SIG-M5 treated with dmso at 0.1 percent for 504 hours (cell line): ENCODE results near the gene FHIT.

Experiments used
- DNase-seq: peaks from one replicate; lab custom pipeline; 2025; ENCODE audit not compliant: unreplicated experiment; lab: John Stamatoyannopoulos, UW

The FHIT gene

DNA sequence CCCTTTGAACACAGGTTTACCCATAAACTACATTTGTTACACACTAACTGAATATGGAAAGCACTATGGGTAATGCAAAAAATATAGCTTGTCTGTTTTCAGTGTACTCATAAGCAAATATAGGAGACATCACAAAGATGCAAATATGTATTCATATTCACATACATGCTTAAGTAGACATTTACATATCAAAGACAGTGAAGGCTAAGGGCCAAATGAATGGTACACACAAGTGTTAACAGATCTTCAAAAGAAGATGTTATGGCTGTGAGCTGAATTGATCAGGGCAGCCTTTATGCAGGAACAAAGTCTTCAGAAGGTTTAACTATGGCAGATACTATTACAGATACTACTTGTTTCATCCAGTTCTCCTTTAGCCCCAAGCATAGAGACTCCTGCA, 384.1 kb downstream of the FHIT start:
- no peak for DNase-seq

DNA sequence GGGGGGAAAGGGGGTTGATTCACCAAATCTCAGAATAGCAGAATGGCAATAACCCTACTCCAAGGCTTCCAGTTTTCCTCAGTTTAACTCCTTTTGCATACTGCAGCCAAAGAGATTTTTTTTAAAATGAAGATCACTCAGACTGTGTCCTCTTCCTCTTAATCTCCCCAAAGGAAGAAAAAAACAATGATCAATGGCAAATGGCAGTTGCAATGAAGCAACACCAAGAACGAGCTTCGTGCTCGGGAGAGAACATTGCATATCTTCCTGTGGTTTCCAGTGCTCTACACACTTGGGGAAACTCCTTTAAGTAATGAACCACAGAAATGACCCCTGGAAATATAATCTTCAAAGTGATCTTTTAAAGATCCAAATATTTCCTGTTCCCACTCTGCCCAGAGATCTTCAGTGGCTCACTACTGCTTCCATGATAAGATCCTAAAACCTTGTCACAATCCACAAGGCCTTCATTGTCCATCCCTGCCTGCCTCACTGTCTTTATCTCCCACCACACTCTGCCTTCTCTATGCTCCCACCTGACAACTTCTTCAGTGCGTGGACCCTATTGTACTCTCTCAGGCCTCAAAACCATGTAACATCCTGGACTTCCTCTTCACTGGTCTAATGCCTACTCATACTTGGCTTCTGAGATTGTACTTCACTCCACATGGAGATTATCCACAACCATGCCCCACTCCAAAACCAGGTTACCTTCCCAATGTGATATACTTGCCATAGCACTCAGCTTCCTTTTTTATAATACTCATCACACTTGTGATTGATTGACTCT, 394.8 kb downstream of the FHIT start:
- peak; percentile 69 for DNase-seq

DNA sequence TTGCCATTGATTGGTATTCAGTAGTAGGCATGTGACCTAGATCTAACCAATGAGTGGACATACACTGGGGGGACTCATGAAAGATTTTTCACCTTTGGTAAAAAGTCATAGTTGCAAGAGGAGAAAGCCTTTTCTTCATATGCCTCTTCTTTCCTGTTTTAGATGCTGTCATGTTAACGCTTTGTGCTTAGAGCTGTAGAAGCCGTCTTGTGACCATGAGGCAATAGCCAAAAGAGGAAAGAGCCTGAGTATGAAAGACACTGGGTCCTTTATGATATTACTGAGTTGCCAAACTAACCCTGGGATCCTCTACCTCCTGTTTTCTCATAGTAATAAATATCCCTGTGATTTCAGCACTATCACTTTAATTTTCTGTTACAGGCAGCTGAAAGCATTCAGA, 396.0 kb downstream of the FHIT start:
- peak; percentile 60 for DNase-seq

DNA sequence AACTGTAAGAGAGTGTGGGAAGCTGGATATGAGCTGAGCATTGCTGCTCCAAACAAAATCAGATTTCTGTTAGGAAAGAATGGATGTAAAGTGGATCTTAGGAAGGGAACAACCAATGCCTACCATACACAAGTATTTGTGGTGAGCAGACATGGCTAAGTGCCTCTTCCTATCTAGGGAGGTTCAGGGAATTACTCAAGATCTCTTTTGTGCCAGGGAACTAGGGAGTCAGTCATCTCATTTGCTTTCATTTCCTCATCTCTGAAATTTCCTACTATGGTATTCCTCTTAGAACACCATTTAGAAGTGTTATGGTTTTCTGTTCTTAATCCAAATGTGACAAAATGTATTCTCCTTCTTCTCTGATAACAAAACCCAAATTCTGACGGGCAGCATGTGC, 396.5 kb downstream of the FHIT start:
- peak; percentile 51 for DNase-seq

DNA sequence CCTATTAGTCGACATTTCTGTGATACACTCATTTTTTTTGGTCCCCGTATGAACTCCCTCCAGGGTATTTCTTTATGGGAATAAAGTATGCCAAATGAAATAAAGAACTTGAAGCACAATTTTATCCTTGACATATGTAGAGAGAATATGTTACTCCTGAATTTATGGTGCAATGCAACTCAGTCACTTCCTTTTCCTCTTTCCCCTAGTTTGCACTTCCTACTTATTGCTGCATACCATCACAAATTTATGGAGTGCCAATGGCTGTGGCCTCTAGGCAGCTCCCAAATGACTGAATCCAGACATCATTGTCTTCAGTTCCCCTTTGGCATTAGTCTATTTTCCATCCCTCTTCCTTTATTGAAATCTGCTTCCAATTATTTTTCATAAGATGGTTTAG, 403.5 kb downstream of the FHIT start:
- no peak for DNase-seq

DNA sequence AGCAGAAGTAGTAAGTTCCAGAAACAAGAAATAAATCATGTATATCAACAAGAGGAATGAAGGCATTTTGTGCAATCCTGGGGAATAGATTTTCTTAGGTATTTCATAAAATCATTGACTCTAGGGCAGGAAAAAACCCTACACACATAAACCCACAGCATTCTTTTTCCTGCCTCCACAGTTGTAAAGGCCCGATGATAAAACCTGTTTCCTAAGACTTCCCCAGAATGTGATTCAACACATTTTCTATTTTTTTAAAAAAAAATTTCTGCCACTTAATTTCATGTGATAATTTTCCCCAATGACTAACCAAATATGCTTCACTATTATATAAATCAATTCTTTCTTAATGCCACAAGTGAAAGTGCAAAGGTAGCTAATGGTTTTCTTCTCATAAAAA, 407.0 kb downstream of the FHIT start:
- DNase-seq, result no peak

DNA sequence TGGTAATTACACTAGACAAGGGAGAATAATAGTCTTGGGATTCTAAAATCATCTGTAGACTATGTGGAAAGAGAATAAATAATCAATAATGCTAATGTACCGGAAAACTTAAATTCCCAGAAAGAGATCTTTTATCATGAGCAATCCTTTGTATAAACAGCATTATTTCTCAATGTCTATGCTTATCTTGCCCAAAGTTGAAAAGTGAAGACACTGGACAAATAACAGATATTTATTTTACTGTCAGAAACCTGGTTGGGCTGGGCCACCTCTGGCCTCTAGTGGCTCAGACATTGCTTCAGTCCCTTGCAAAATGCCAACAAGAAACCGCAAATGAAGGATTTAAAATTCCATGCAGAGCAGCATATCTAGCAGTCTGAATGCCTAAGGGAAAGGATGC, 409.9 kb downstream of the FHIT start:
- no peak for DNase-seq

DNA sequence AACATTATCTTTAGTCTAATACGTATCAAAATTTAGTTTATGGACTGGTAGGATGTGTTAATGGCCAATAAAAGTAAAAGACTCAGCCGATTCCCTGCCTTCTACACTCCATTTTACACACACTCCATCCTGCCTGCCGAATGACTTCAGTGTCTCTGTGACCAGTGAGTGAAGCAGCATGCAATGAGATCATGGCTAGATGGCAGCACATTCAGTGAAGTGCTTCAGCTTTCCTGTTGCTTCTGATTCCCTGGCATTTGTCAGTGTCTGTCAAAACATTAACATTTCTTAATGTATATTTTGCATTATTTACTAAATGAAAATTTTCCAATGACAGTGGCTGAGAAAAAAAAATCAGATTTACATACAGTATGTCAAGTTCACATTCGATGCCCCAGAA, 412.0 kb downstream of the FHIT start:
- no peak for DNase-seq

DNA sequence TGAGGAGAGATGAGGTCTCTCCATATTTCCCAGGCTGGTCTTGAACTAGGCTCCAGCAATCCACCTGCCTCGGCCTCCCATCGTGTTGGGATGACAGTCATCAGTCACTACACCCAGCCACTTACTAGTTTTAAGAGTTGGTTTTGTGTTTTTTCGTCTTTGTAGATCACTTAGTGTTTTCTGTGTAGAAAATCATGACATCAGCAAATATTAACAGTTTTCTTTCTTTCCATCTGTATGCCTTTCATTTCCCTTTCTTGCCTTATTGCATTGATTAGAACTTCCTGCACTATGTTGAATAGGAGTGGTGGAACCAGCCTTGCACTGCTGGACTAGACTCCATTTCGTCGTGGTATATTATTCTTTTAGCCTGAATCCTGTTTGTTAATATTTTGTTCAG, 415.5 kb downstream of the FHIT start:
- no peak for DNase-seq

DNA sequence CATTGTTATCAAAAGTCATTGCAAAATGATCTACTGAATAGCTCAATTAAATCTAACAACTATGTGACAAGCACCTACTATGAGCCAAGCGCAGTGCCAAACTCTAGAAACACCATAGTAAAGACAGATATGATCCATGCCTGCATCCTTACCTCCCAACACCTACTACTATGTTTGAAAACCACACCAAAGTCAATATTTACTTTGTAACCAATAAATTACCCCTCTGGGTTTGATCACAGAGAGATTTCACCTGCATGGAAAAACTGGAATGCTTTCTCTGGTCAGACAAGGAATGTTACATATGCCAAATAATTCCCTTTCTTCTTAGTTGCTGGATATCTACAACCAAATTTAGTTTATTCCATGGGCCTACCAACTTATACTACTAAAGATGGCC, 422.2 kb downstream of the FHIT start:
- no peak for DNase-seq

DNA sequence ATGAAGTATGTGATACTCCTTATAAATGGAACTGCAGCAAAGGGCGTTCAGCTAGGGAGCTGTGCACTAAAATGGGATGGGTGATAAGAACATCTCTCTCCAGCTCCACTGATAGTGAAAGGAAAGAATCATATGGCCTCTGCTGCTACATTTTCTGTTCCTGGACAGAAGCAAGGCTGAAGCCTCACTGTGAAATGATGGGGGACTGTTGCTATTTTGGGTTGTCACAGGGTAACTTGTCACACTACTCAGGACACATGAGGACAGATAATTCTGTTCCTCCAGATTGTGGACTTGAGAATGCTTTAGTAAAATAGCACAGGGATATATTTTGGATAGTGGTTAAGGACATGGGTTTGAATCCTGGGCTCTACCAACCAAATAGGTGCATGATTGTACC, 423.6 kb downstream of the FHIT start:
- no peak for DNase-seq

DNA sequence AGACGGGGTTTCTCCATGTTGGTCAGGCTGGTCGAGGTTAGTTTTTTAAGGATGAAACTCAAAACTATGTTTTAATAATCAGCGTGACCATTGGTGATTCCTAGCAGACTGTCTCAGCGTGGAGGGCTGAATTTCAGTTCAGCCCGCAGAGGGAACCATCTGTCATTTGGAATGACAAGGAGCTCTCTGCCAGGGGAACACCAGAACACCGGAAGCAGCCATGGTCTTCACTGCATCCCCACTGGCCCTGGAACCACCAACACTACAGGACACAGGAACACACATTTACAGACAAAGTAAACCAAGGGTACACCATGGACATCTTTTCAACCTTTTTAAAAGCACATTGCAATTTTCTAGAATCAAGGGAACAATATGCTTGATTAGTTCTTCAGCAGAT, 424.7 kb downstream of the FHIT start:
- DNase-seq, result no peak

DNA sequence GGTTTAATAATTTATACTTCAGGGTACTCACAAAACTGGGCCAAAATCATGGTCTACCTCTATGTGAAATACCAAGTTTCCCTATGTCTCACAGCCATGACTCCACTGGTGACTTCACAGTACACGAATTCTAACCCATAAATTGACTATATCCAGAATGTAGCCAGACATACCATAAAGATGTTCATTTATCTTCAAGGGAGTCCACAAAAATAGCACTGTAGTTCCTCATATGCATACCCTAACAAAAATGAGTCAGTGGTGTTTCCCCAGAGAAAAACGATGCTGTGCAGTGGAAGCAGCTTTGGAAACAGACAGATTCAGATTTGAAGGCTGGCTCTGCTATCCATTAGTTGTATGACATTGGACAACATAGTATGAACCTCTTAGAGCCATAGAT, 438.8 kb downstream of the FHIT start:
- no peak for DNase-seq

DNA sequence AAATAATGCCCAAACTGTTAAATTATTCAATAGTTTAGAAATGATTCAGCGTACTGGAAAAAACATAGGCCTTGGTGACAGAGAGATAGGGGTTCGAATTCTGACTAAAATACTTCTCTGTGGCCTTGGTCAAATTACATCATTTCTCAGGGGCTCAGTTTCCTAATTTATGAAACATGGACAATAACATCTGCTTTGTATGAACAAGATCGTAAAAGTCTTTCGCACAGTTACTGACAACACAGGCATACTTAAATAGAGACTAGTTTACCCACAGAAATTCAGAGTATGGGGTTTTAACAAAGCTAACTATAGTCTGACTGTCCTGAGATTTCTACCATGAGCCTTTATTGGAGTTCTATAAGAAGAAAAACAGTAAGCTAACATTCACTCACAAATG, 440.4 kb downstream of the FHIT start:
- no peak for DNase-seq

DNA sequence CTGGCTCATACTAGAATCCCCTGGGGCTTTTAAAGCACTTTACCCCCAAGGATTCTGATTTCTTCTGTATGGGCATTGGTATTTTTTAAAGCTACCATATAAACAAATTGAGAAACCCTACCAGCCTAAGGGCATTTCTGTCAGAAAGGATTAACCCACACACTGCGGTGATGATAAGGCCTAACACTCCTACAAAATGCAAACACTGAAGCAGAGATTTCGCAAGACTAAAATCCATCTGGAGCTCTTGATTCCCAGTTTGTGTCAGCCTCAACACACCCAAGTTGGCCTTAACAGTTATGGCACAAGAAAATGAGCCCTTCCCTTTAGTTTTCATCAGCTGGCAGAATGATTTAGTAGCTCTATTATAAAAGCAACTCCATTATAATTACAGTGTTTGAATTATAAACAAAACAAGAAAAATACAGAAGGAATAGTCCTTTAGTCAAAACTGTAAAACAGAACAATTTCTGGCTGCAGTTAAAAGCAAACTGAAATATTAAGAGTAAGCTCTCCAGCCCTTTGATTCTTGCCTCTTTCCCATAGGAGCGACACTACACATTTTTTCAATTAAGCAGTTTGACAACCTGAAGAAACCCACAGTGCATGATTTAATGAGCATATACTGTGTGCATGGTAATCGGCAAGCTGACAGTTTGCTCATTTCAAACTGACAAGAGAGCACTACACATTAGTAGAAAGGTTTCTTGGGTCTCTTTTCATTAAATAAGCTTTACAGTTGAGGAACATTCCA, 441.2 kb downstream of the FHIT start:
- DNase-seq, result no peak

DNA sequence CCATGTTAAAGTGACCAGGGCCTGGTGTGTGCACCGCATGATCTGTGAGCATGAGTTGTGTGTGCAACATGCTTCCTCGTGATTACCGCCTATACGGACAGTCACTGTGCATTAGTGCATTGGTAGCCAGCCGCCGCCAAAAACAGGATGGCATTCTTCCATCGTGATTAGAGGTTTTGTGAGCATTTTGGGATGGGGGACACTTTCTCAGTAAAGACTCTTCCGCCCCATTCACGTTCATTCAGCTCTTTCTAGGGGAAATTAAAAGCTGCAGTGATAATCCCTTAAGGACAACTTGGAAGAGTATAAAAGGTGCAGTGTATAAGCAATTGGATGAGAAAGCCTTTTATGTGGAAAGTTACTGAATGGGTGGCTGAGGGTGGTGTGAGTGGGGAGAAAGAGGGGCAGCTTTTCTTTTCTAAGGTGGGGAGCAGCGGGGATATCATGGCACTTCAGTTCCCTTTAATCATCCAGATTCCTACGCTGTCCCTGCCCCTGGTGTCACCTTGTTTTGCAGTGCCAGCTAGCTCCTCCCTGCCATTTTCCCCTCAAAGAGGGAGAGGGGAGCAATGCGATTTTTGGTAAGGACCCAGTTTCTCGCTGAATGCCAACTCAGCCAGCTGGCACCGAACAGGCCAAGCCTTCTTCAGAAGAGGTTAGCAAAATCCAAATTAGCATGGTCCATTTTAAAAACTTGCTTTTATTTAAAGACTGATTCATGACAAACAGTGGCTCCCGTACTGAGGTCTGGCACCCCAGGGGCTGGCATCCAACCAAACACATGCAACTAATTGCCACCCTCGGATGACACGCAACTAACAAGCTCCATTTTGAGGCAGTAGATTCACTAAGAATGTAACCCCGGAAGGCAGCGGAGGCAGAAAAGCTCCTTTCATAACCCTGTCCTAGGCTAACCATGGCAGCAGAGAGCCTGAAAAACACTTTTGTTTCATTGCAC, 447.8 kb downstream of the FHIT start:
- no peak for DNase-seq

DNA sequence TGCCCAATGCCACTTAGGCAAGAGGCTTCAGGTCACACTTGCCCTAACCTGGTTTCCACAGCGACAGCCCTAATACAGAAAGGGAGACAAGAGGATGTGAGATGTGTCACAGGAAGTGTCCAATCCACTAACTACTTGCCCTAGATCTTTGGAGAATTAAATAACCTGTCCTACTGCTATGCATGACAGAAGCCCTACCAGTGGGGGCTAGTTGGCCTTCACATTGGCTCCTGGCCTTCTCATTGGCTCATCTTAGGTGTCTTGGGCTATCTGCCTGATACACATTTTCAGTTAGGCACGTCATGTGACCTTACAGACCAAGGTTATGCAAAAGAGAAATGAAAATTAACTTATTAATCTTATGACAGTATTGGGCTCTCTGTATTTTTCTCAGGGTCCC, 449.9 kb downstream of the FHIT start:
- no peak for DNase-seq

DNA sequence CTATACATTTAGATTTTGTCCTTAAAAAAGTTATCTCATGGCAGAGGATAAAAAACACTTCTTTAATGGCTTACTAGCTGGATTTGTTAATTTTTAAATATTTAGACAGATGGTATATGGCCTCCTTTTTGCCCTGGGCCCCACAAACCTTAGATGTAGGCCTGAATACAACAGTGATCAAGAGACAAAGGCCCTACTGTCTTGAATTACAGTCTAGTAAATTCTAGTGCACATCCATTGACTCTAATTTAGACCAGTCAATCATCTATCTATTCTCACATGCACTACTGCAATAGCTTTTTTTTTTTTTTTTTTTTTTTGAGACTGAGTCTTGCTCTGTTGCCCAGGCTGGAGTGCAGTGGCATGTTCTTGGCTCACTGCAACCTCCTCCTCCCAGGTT, 452.8 kb downstream of the FHIT start:
- no peak for DNase-seq

DNA sequence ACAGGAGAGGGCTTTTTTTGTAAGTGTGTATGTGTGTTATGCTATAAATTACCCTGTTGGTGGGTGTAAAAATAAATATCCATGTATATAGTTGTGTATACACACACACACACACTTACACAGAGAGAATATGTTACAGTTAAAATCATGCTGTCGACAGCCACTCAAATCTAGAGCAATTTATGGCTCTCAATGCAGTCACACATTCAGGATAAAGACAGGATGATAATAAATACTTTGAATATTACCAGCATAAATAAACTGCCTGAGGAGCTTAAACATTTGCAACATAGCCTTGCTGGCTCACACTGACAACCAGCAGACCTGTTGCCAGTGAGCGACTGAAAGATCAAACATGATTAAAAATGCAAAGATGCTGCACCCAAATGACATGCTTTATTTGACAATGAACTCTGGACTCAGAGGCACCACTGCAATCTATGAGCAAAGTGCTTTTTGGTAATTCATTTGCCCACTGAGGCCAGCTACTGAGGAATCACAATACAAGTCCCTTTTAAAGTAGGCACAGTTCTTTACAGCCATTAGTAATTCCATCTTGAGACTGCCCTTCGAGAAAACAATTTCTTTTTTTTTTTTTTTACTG, 458.9 kb downstream of the FHIT start:
- no peak for DNase-seq

DNA sequence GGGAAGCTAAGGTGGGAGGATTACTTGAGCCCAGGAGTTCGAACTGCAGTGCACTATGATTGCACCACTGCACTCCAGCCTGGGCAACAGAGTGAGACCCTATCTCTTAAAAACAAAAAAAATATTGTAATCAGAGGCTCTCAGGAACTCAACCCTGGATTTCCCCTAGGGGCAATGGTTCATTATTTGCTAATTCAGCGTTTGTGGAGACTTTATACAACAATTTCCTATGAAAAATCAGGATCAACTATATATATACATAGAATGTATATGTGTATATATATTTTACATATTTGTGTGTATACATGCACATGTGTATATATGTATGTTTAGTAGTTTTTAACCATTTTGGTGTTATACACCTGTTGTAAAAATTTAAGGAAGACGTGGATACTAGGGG, 463.1 kb downstream of the FHIT start:
- DNase-seq, result no peak

DNA sequence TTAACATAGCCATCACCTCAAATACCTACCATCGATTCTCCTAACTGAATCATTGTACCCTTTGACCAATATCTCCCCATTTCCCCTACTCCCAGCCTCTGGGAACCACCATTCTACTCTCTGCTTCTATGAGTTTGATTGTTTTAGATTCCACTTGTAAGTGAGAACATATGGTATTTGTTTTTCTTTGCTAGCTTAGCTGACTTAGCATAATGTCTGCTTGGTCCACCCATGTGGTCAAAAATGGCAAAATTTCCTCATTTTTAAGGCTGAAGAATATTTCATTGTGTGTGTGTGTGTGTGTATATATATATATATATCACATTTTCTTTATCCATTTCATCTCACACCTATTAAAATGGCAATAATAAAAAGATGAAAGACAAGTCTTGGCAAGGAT, 469.3 kb downstream of the FHIT start:
- no peak for DNase-seq
